Gastrocnemius medialis (tissue), 4 donors: ENCODE data around the gene DOCK3. TPM values are rescaled to one million over a fixed set of nuclear protein-coding genes. Genes with fewer than 3 reads are reported as not detected.

Source experiments
- ATAC-seq, 2 donors: fragments of 150-250 bp; one replicate each; pipeline ENCODE4 v1.9.1; 2016
- DNase-seq, 2 donors: peaks; one replicate each; pipeline ENCODE4 v3.0.0-alpha.2; 2019
- H3K27ac ChIP-seq, 4 donors: fragments of 200-600 bp; sonication (generic); 1 replicate in 1 of 4; 2 replicates in 3 of 4; pipeline ENCODE4 v1.5.1; 2016 to 2018; ENCODE audit warnings: mild to moderate bottlenecking in 2 of 4, moderate library complexity in 1 of 4
- H3K27me3 ChIP-seq, 3 donors: fragments of 200-600 bp; sonication (generic) in 2 of 3; 1 replicate in 1 of 3; 2 replicates in 2 of 3; pipeline versions ENCODE4 v1.5.1 to v1.6.0; 2016 to 2019; ENCODE audit warnings: mild to moderate bottlenecking in 1 of 3, moderate library complexity in 1 of 3
- H3K36me3 ChIP-seq, 2 donors: fragments of 200-600 bp; sonication (generic) in 1 of 2; one replicate each; pipeline ENCODE4 v1.5.1; 2017 to 2018
- H3K4me1 ChIP-seq, 2 donors: fragments of 200-600 bp; sonication (generic) in 1 of 2; one replicate each; pipeline ENCODE4 v1.5.1; 2016 to 2017; ENCODE audit warnings: mild to moderate bottlenecking in 2 of 2
- H3K4me3 ChIP-seq, 4 donors: fragments of 200-600 bp; sonication (generic) in 3 of 4; 1 replicate in 1 of 4; 2 replicates in 3 of 4; pipeline ENCODE4 v1.5.1; 2016 to 2019; ENCODE audit warnings: mild to moderate bottlenecking in 2 of 4
- H3K9me3 ChIP-seq, 3 donors: fragments of 200-600 bp; sonication (generic) in 2 of 3; 1 replicate in 1 of 3; 2 replicates in 2 of 3; pipeline ENCODE4 v1.5.1; 2016 to 2019
- CTCF ChIP-seq, 5 experiments: fragments of 450-650 bp in 3 of 5; fragments of 200-600 bp in 2 of 5; sonication (generic) in 2 of 5; IDR thresholded peaks in 4 of 5; conservative IDR thresholded peaks in 1 of 5; 1 replicate in 4 of 5; 2 replicates in 1 of 5; pipeline ENCODE4 v1.5.1; 2016 to 2019; ENCODE audit warnings: antibody characterized with exemption in 5 of 5, mild to moderate bottlenecking in 3 of 5, moderate library complexity in 3 of 5
- POLR2A ChIP-seq, 2 donors: fragments of 450-650 bp; IDR thresholded peaks; one replicate each; pipeline ENCODE4 v1.6.1; 2017; ENCODE audit warnings: antibody characterized with exemption in 2 of 2, mild to moderate bottlenecking in 2 of 2, moderate library complexity in 2 of 2
- in situ Hi-C, 4 donors: fragments of 200-750 bp; cut with MboI; loops; one replicate each; pipeline versions ENCODE4 v1.15.0 to v1.8.0; 2017; ENCODE audit warnings: low sequenced_read_pairs in 4 of 4
- intact Hi-C: fragments of 100-400 bp; cut with DNase I; formaldehyde crosslinking; loops from one replicate; pipeline ENCODE4 v1.15.1; 2023; ENCODE audit warnings: low total_unique reads
- total RNA-seq, 4 donors: library from RNA; depleted of rRNA; stranded (reverse); fragments of >200 nt; gene quantifications; one replicate each; pipeline versions ENCODE4 v1.1.0 to v1.2.3, GENCODE V29; 2016

Gene DOCK3
- total RNA-seq, 4 donors from 2014 or later: 0.61 to 3.1 (median 0.73) TPM

- no peaks in the 10 kb centered on the region for H3K4me1 ChIP-seq
- no peak for TF ChIP-seq CTCF (IDR thresholded peaks at IDR 0.05 in 4 of 5, conservative IDR thresholded peaks at IDR 0.05 in 1 of 5)
- no peak for TF ChIP-seq POLR2A (IDR thresholded peaks at IDR 0.05)
- intact Hi-C loops (no loop called here), in situ Hi-C loops (loop anchor here in 3 of 4 donors (10.0 to 25.0 kb wide), 5 partner anchors 287 to 763 kb away; partner anchors contain the start of genes CISH (in 2 of the 3), MAPKAPK3 (in 2 of the 3) and TEX264 (in 1 of the 3))
- ATAC-seq (no peak), DNase-seq (no peak)
- no peaks in the 10 kb centered on the region for H3K27me3 ChIP-seq
- H3K4me3 ChIP-seq: no peak overlapping the region
- H3K36me3 ChIP-seq: no peaks in the 10 kb centered on the region
- H3K27ac ChIP-seq: no peak overlapping the region
- H3K9me3 ChIP-seq: no peaks in the 10 kb centered on the region
Observed at GRCh38 chr3:51375136-51375535, 700.4 kb downstream of the DOCK3 start.

GRCh38 chr3:51375571-51375970 is 700.8 kb downstream of the DOCK3 start:
- H3K36me3 ChIP-seq: no peaks in the 10 kb centered on the region
- intact Hi-C loops: no loop called here
- in situ Hi-C loops: loop anchor here in 3 of 4 donors (10.0 to 25.0 kb wide), 5 partner anchors 287 to 763 kb away; partner anchors contain the start of genes CISH (in 2 of the 3), MAPKAPK3 (in 2 of the 3) and TEX264 (in 1 of the 3)
- TF ChIP-seq POLR2A (IDR thresholded peaks at IDR 0.05) (no peak), CTCF (IDR thresholded peaks at IDR 0.05 in 4 of 5, conservative IDR thresholded peaks at IDR 0.05 in 1 of 5) (no peak)
- no peaks in the 10 kb centered on the region for H3K9me3 ChIP-seq
- H3K27me3 ChIP-seq: no peaks in the 10 kb centered on the region
- H3K4me3 ChIP-seq: no peak overlapping the region
- DNase-seq (no peak), ATAC-seq (no peak)
- H3K4me1 ChIP-seq: no peaks in the 10 kb centered on the region
- no peak overlapping the region for H3K27ac ChIP-seq

GRCh38 chr3:51378065-51378464 is 703.3 kb downstream of the DOCK3 start:
- Histone ChIP-seq H3K4me3 (no peak overlapping the region), H3K27me3 (no peaks in the 10 kb centered on the region), H3K36me3 (no peaks in the 10 kb centered on the region), H3K9me3 (no peaks in the 10 kb centered on the region), H3K4me1 (no peaks in the 10 kb centered on the region), H3K27ac (no peak overlapping the region)
- in situ Hi-C loops: loop anchor here in 3 of 4 donors (10.0 to 25.0 kb wide), 5 partner anchors 284 to 766 kb away; partner anchors contain the start of genes CISH (in 2 of the 3), MAPKAPK3 (in 2 of the 3) and TEX264 (in 1 of the 3)
- TF ChIP-seq POLR2A (IDR thresholded peaks at IDR 0.05): no peak
- no peak for TF ChIP-seq CTCF (IDR thresholded peaks at IDR 0.05 in 4 of 5, conservative IDR thresholded peaks at IDR 0.05 in 1 of 5)
- intact Hi-C loops: no loop called here
- DNase-seq (no peak), ATAC-seq (no peak)

GRCh38 chr3:51378726-51379125 is 704.0 kb downstream of the DOCK3 start:
- Histone ChIP-seq H3K27me3 (no peaks in the 10 kb centered on the region), H3K4me3 (no peak overlapping the region), H3K27ac (no peak overlapping the region), H3K4me1 (peaks cover 1 to 4% of the 10 kb centered on the region in 2 donors), H3K9me3 (no peaks in the 10 kb centered on the region), H3K36me3 (no peaks in the 10 kb centered on the region)
- DNase-seq (no peak), ATAC-seq (no peak)
- intact Hi-C loops (no loop called here), in situ Hi-C loops (loop anchor here in 3 of 4 donors (10.0 to 25.0 kb wide), 5 partner anchors 284 to 766 kb away; partner anchors contain the start of genes CISH (in 2 of the 3), MAPKAPK3 (in 2 of the 3) and TEX264 (in 1 of the 3))
- TF ChIP-seq CTCF (IDR thresholded peaks at IDR 0.05 in 4 of 5, conservative IDR thresholded peaks at IDR 0.05 in 1 of 5) (no peak), POLR2A (IDR thresholded peaks at IDR 0.05) (no peak)
